K562 (cell line): ENCODE data around the gene GALNT12.

Source experiments
- ATF7 ChIP-seq: fragments of 450-650 bp; IDR thresholded peaks from 2 replicates; pipeline ENCODE4 v1.7.1; 2014; ENCODE audit warnings: mild to moderate bottlenecking, moderate library complexity
- BDP1 ChIP-seq: IDR thresholded peaks from 3 replicates; pipeline ENCODE4 v1.6.1; 2011; ENCODE audit not compliant: insufficient read length, insufficient read depth
- PHF21A ChIP-seq: fragments of 450-650 bp; IDR thresholded peaks from 2 replicates; pipeline ENCODE4 v1.6.1; 2017; ENCODE audit warnings: low read depth, borderline replicate concordance
- POLR2AphosphoS2 ChIP-seq: IDR thresholded peaks from 2 replicates; pipeline ENCODE4 v1.6.1; 2012; ENCODE audit warnings: low read length, improper control_type of control experiment
- REST ChIP-seq, 2 experiments: fragments of 450-650 bp; formaldehyde crosslinking in 1 of 2; IDR thresholded peaks; 2 replicates each; pipeline versions ENCODE4 v1.4.0 to v1.6.1; 2014 to 2020; ENCODE audit warnings: mild to moderate bottlenecking in 2 of 2, borderline replicate concordance in 1 of 2, low read depth in 1 of 2
- STAG1 ChIP-seq: sonication (generic); formaldehyde crosslinking; IDR thresholded peaks from 2 replicates; pipeline ENCODE4 v1.5.0; 2020; ENCODE audit warnings: missing genetic modification reagents, borderline replicate concordance

GRCh38 chr9:98773721-98774120 is 33.7 kb upstream of the GALNT12 start:
- no peak for TF ChIP-seq ATF7
- TF ChIP-seq PHF21A = no peak
- no peak for TF ChIP-seq POLR2AphosphoS2
- no peak for TF ChIP-seq STAG1 (CRISPR knock-in tag)
- no peak for TF ChIP-seq REST (IDR thresholded peaks at IDR 0.05; ENCODE audit: borderline replicate concordance)
- no peak for TF ChIP-seq REST (CRISPR knock-in tag; IDR thresholded peaks at IDR 0.05; ENCODE audit: low read depth)
- TF ChIP-seq BDP1 = no peak
